ENCODE results near the gene PRR7.

PRR7 gene

DNA sequence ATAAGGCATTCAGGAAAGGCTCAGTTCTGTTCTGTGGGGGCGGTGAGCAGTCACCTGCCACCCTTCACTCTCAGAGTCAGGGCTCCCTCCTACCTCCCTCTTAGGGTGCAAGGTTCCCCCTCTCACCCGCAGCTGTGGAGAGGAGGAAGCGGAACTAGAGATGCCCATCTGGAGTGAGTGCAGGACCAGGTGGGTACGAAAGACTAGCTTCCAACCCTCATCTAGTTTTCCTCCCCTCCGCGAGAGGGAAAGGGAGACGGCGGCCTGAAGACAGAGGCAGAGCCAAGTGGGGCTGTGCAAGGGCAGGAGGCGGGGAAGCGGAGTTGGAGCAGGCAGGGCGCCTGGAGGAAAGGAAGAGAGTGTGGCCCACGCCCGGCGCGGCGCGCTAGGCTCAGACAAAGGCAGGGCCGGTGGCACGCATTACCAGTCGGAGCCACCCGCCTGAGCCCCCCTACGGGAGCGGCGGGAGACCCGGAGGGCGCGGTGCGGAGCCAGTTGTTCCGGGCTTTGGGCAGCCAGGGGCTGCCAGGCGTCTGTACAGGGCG is 7.3 kb downstream of the PRR7 start:
- peak; percentile 84 for DNase-seq

- peak; percentile 93 for DNase-seq
These were observed 7.9 kb downstream of the PRR7 start for GRCh38 chr5:177454397-177455035.

DNA sequence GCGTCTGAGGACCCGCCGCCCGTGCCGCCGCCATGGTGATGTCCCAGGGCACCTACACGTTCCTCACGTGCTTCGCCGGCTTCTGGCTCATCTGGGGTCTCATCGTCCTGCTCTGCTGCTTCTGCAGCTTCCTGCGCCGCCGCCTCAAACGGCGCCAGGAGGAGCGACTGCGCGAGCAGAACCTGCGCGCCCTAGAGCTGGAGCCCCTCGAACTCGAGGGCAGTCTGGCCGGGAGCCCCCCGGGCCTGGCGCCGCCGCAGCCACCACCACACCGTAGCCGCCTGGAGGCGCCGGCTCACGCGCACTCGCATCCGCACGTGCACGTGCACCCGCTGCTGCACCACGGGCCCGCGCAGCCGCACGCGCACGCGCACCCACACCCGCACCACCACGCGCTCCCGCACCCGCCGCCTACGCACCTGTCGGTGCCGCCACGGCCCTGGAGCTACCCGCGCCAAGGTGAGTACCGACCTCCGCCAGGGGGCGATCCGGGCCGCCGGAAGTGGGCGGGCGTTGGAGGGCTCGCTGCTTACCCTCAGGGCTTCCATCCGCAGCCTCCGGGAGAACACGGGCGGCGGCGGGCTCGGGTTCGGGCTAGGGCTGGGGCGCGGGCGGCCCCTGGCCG is 8.5 kb downstream of the PRR7 start:
- peak; percentile 96 for DNase-seq

DNA sequence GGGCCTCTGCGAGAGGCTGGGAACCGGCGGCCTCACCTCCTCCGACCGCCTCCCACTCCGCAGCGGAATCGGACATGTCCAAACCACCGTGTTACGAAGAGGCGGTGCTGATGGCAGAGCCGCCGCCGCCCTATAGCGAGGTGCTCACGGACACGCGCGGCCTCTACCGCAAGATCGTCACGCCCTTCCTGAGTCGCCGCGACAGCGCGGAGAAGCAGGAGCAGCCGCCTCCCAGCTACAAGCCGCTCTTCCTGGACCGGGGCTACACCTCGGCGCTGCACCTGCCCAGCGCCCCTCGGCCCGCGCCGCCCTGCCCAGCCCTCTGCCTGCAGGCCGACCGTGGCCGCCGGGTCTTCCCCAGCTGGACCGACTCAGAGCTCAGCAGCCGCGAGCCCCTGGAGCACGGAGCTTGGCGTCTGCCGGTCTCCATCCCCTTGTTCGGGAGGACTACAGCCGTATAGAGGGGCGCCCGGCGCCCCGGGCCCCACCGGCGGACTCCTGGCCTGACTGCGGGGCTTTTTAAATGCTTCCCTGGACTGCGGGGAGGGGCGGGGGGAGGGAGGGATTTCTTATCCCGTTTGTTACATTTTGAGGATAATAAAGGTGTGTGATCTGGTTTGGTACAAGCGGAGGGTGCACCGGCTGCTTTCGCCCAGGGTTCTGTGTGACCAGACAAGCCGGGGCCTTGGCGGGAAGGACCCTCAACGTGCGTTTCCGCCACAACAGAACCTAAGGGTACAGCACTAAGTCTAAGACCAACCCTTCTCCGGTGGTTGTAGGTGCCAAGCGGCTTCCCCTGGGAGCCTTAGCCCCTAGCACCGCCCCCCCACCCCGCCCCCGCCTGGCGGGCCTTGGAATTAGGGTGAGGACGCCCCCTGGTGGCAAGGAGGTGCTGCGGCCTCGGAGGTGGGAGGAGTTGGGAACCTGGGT is 9.3 kb downstream of the PRR7 start:
- peak; percentile 98 for DNase-seq

- DNase-seq: no peak
These were observed 10.0 kb downstream of the PRR7 start for GRCh38 chr5:177456591-177456964.

DNA sequence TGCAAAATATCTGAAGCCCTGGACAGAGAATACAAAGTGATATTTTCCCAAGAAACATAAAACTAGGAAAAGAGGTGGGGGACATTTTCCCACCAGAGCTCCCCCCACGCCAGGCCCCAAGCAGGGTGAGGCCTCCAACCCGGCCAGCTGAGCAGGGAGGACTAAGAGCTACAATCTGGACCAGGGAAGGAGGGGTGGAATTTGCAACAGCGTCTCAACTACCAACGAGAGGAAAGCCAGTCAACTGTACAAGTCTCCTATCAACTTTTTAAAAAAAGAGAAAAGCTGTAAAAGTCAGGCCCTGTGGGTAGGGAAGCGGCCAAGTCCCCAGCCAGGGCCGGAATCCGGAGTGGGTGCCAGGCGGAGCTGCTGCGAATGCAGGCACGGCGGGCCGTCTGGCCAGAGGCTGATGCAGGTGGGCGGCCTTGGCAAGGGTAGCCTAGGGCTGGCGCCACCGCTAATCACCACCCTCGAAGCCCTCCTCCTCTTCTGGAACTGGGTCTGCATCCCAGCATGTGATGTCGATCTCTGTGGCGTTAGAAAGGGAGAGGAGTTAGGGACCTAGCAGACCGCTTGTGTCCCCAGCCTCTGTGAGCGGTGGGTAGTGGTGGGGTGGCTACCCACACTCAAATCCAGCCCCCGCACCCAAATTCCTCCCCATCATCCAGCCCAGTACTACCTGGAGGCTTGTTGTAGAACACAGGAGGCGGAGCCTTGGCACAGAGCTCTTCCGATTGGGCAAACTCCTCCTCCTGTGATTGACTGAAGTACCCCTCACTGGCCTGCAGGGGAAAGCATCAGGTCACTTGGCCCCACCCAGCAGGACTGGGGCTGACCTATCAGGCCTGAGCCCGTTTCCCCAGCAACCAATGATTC is 10.6 kb downstream of the PRR7 start:
- peak; percentile 98 for DNase-seq

DNA sequence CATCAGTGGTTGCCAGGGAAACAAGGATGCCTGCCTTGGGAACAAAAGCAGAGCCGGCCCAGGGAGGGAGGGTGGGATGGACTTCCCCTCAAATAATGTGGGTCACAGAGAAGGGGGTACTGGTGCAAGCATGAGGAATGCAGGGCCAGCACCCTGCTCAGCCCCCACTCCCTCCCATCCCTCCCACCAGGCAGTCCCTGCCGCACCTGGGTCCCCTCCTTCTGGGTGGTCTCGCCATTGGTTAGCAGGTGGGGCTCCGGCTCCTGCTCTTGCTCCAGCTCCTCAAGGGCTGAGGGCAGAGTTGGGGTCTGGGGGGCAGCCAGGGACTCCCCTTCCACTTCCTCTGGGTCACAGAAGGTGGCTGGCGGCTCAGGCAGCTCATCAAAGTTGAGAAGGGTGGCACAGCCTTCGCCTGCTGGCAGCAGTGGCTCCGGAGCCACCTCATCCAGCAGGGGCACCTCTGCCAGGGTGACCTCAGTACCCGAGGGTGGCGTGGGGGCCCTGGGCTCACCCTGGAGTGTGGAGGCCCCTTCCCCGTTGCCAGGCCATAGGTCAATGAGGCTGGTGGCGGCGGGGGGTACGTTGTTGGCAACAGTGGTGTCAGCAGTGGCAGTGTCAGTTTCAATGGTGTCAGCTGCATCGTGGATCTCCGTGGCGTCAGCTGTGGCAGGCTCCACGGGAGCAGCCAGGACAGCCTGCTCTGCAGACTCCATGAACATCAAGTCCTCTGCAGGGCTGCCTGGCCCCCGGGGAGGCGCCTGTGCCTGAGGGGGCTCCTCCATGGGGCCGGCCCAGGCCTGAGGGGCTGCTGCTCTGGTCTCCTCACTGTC is 11.5 kb downstream of the PRR7 start:
- no peak for DNase-seq

DNA sequence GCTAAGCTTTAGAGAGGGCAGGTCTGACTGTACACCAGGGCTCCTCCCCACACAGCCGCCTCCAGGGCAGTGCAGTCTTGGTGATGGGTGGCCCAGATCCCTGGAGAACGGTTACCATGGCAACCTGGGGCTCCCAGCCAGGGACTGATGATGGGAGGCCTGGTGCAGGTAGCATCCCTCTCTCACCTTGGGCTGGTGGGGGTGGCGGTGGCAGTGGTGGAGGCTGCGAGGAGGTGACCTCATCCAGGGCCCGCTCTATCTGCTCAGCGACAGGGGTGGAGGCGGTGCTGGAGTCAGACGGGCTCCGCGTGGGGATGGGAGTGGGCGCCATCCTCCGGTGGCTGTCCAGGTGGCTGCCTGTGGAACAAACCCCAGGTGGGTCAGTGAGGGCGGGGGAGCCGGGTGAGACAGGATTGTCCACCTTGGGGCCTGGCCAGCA is 12.3 kb downstream of the PRR7 start:
- DNase-seq: peak; percentile 54

DNA sequence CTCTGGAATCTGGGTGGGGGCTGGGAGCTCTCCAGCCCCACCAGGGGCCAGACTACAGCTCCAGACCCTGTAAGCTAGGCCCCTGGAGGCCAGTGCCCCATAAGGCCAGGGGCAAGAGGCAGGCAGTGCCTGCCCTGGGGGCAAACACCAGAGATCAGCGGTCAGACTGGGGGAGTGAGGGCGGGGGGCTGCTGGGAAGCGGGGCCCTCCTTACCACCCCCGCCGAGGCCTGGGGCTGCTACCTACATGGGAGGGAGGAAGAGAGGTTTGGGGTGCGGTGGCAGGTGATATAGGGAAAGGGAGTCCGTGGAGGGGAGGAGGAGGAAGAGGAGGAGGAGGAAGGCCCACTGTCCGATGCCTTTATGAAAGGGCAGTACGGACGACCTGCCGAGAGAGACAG is 12.7 kb downstream of the PRR7 start:
- DNase-seq: no peak

GRCh38 chr5:177459819-177460628 is 13.4 kb downstream of the PRR7 start:
- DNase-seq: no peak

- no peak for DNase-seq
These were observed 15.5 kb downstream of the PRR7 start for GRCh38 chr5:177462021-177462670.

DNA sequence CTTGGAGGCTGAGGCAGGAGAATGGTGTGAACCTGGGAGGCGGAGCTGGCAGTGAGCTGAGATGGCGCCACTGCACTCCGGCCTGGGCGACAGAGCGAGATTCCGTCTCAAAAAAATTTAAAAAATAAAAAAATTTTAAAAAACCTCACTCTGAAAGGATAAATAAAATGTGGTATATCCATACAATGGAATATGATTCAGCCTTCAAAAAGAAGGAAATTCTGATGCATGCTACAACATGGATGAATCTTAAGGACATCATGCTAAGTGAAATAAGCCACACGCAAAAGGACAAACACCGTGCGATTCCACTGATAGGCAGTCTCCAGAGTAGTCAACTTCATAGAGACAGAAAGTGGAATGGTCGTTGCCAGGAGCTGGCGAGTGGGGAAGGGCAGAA is 18.4 kb downstream of the PRR7 start:
- no peak for DNase-seq

DNA sequence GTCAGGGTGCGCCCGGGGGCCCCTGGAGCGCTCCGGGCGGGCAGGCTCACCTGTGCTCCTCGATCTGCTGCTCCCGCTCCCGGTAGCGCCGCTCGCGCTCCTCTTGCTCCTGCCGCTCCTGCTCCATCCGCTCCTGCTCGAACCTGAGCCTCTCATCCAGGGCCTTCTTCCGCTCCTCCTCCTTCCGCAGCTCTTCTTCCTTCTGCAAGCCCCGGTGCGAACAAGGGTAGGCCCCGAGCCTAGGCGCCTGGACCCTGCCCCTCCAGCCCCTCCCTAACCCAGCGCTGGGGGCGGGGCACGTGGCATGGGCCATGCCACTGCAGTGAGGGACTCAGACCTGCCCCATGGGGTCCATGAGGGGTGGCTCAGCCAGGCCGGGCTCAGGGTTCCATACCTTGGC is 20.2 kb downstream of the PRR7 start:
- no peak for DNase-seq

DNA sequence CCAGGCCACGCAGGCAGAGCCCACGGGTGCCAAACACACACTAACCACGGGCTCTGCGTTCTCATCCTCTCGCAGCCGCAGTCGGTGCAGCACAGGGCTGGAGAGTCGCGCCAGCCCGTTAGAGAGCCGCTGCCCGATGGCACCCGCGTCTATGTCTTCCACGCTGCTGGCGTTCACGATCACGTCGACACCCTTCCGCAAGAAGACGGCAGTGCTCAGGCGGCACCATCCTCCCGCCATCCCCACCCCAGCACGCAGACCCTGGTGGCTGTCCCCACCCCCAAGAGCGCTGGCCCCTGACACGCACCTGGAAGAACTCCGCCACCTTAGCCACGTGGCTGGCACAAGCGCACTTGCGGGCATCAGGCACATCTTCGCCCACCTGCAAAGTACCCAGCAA is 20.8 kb downstream of the PRR7 start:
- DNase-seq: no peak

GRCh38 chr5:177468329-177468684 is 21.7 kb downstream of the PRR7 start:
- peak; percentile 90 for DNase-seq

GRCh38 chr5:177468685-177469628 is 22.3 kb downstream of the PRR7 start:
- DNase-seq: peak; percentile 90

DNA sequence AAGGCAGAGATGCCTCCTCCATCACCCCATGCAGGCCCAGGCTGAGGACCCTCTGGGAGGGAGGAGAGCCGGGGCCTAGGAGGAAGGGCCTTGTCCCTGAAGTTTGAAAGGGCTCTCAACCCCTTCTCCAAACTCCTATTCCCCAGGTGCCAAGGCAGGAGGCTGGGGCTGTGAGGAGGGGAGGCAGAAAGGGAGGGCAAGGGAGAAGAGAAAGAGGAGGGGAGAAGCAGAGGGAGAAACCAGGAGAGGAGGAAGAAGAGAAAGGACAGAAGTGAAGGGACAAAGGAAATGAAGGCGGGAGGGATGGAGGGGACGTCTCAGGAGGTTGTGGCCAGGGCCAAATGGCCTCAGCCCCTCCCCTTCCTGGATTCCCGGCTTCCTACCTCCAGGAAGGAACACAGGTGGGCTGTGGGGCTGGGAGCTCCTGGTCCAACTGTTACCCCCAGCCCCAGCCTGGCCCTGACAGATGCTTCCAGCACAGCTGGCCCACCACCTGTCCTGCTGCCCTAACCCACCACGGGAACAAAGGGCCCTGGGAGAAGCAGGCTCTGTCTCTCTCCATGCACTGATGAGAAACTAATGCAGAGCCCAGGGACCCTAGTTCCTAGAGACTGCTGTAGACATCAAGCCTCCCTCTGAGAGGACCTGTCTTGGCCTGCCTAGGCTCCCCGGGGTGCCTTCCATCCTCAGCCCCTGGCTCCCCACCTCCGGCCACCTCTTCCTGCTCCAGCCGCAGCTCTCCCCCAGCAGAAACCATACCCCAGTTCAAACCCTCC is 23.3 kb downstream of the PRR7 start:
- DNase-seq: peak; percentile 88
